Thoracic aorta (tissue), 2 donors: ENCODE measurements around the gene TRMT44. TPM values are rescaled to one million over a fixed set of nuclear protein-coding genes. Genes with fewer than 3 reads are reported as not detected.

Experiments
- ATAC-seq: fragments of 150-250 bp; one replicate; pipeline ENCODE4 v1.8.0; 2017; ENCODE audit warnings: low read depth; ENCODE audit not compliant: insufficient number of reproducible peaks, low FRiP score
- DNase-seq: peaks from one replicate; pipeline ENCODE4 v3.0.0-alpha.2; 2020; ENCODE audit warnings: low spot score
- H3K27ac ChIP-seq, 2 donors: fragments of 200-600 bp; sonication (generic); 1 replicate in 1 of 2; 2 replicates in 1 of 2; pipeline ENCODE4 v1.5.1; 2016; ENCODE audit warnings: mild to moderate bottlenecking in 2 of 2, moderate library complexity in 2 of 2
- H3K27me3 ChIP-seq: fragments of 200-600 bp; sonication (generic); replicated peaks from 2 replicates; pipeline ENCODE4 v1.6.0; 2016; ENCODE audit warnings: mild to moderate bottlenecking; ENCODE audit not compliant: insufficient read depth
- H3K36me3 ChIP-seq: fragments of 200-600 bp; sonication (generic); one replicate; pipeline ENCODE4 v1.5.1; 2016
- H3K4me1 ChIP-seq, 2 donors: fragments of 200-600 bp; sonication (generic); 1 replicate in 1 of 2; 2 replicates in 1 of 2; pipeline versions ENCODE4 v1.5.1 to v1.6.0; 2016; ENCODE audit warnings: low read depth in 2 of 2, mild to moderate bottlenecking in 1 of 2; ENCODE audit not compliant: control insufficient read depth in 1 of 2
- H3K4me3 ChIP-seq: fragments of 200-600 bp; sonication (generic); 2 replicates; pipeline ENCODE4 v1.5.1; 2016; ENCODE audit warnings: mild to moderate bottlenecking
- H3K9me3 ChIP-seq: fragments of 200-600 bp; sonication (generic); 2 replicates; pipeline ENCODE4 v1.5.1; 2016
- CTCF ChIP-seq: fragments of 200-600 bp; sonication (generic); IDR thresholded peaks from one replicate; pipeline ENCODE4 v1.5.1; 2019; ENCODE audit warnings: antibody characterized with exemption
- total RNA-seq, 2 donors: library from RNA; depleted of rRNA; stranded (reverse); fragments of >200 nt; gene quantifications; one replicate each; pipeline versions ENCODE4 v1.1.0 to v1.2.3, GENCODE V29; 2016

Gene TRMT44
- total RNA-seq, 2 donors from 2014 or later, result 19.8 to 30.5 TPM

DNA sequence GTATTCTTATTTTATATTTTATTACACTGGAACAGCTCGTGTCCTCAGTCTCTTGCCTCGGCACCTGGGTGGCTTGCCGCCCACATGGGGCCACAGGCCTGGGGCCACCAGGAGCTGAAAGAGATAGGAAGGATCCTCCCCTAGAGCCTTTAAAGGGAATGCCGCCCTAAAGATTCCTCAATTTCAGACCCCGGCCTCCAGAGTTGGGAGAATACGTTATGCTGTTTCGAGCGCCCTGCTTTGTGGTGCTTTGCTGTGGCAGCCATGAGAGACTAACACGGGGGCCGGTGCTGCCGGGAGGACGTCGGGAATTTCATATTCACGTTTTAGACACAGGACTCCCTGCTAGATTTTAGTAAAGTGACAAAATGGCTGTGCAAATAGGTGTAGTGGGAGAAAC is 33.3 kb upstream of the TRMT44 start:
- no peak for TF ChIP-seq CTCF
- no peak for DNase-seq
- ATAC-seq, result no peak
- Histone ChIP-seq H3K4me3 (no peak overlapping the region), H3K27me3 (no peaks in the 10 kb centered on the region), H3K4me1 (peaks cover 10 to 32% of the 10 kb centered on the region in 2 donors), H3K27ac (no peak overlapping the region), H3K36me3 (peaks cover 50% of the 10 kb centered on the region), H3K9me3 (no peaks in the 10 kb centered on the region)

- H3K27me3 ChIP-seq, result no peaks in the 10 kb centered on the region
- no peak for TF ChIP-seq CTCF
- ATAC-seq (no peak), DNase-seq (no peak)
- no peak overlapping the region for H3K27ac ChIP-seq
- H3K9me3 ChIP-seq, result no peaks in the 10 kb centered on the region
- peaks cover 55% of the 10 kb centered on the region for H3K36me3 ChIP-seq
- peaks cover 7 to 29% of the 10 kb centered on the region in 2 donors for H3K4me1 ChIP-seq
- no peak overlapping the region for H3K4me3 ChIP-seq
These were observed 32.8 kb upstream of the TRMT44 start for GRCh38 chr4:8407756-8408155.

GRCh38 chr4:8409264-8410065 is 31.1 kb upstream of the TRMT44 start:
- peaks cover 68% of the 10 kb centered on the region for H3K36me3 ChIP-seq
- H3K9me3 ChIP-seq, result no peaks in the 10 kb centered on the region
- no peak for ATAC-seq
- TF ChIP-seq CTCF, result no peak
- H3K27ac ChIP-seq, result peak overlapping the region in 1 of 2 donors; percentile 37
- no peak for DNase-seq
- H3K27me3 ChIP-seq, result no peaks in the 10 kb centered on the region
- H3K4me1 ChIP-seq, result peaks cover 4 to 21% of the 10 kb centered on the region in 2 donors
- no peak overlapping the region for H3K4me3 ChIP-seq

DNA sequence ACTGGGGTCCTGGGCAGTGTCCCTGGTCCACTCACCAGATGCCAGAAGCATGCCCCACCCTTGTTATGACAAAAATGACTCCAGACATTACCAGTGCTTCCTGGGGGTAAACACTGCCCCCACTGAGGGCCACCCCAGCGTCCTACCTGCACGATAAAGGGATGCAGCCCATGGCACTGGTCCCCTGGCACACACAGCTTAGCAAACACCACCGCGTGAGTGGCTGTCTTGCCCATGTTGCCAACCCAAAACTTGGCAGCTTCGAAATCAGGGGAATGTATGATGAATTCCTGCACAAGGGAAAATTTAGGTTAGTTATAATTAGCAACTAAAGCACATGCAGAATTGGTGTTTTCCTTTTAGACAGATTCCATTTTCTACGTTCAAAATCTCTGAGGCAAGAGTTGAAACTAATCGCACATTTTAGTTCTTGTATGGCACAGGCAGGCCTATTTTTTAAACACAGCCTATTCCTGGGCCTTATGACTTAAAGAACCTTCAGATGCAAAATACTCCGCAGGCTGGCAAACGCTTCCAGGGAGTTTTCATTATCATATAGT is 30.4 kb upstream of the TRMT44 start:
- Histone ChIP-seq H3K9me3 (no peaks in the 10 kb centered on the region), H3K36me3 (peaks cover 70% of the 10 kb centered on the region), H3K4me3 (no peak overlapping the region), H3K27me3 (no peaks in the 10 kb centered on the region), H3K4me1 (peaks cover 4 to 21% of the 10 kb centered on the region in 2 donors), H3K27ac (peak overlapping the region; percentile 37 to 53)
- DNase-seq (no peak), ATAC-seq (no peak)
- no peak for TF ChIP-seq CTCF

GRCh38 chr4:8410641-8411271 is 29.8 kb upstream of the TRMT44 start:
- peaks cover 67% of the 10 kb centered on the region for H3K36me3 ChIP-seq
- DNase-seq (no peak), ATAC-seq (peak; percentile 35)
- TF ChIP-seq CTCF, result no peak
- peaks cover 4 to 21% of the 10 kb centered on the region in 2 donors for H3K4me1 ChIP-seq
- peak overlapping the region; percentile 37 to 53 for H3K27ac ChIP-seq
- H3K4me3 ChIP-seq, result no peak overlapping the region
- no peaks in the 10 kb centered on the region for H3K9me3 ChIP-seq
- H3K27me3 ChIP-seq, result no peaks in the 10 kb centered on the region
